GM18909 (cell line): ENCODE measurements around the gene SMYD5.

ENCODE experiments used
- ATAC-seq: cut with Tn5 transposase; IDR thresholded peaks from one replicate; pipeline ENCODE4 v1.9.1; 2021; ENCODE audit warnings: mild to moderate bottlenecking; ENCODE audit not compliant: unreplicated experiment, poor library complexity

The SMYD5 gene

DNA sequence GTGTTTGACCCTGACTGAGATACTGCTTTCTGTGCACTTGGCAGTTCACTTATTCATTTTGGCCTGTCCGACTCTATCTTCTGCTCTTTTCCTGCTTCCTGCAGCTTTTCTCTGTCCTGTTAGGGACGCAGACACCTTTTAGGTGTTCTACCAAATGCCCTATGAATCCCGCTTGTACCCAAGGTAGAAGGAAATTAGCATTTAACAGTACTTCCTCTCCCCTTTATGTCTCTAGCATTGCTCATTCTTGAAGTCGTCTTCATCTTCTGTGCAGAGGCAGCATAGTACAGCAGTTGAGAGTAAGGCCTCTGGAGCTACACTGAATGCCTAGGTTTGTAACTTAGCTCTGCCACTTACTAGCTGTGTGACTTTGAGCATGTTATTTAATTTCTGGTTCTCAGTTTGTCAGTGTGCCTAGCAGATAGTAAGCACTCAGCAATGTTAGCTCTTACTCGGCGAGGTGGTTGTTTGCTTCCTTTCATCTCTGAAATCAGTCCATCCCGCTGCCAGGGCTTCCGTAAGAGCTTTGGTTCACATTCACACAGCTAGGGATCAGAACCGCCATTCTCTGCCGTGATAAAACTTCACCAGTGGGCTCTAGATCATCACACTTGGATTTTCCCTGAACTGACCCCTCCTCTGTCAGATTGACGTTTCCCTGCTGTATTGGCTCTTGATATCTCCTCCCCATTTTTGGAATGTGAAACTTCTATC is 21.4 kb downstream of the SMYD5 start:
- ATAC-seq: no peak

DNA sequence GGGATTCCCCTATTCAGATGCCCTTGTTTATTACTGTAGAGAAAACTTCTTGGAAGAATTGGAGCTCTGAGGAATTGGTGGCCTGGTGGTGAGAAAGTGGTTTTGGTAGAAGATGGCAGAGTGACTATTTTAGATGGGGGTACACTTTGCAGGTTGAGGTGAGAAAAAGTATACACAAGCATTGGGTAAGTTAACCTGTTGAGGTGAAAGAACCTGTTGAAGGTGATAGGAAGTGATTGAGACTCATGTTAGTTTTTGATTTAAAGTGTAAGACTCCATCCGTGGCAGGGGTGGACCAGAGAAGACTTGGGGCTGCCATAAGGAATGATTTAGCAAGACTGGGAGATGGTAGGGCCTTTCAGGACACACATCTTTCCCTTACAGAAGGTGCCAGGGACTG is 23.1 kb downstream of the SMYD5 start:
- no peak for ATAC-seq

DNA sequence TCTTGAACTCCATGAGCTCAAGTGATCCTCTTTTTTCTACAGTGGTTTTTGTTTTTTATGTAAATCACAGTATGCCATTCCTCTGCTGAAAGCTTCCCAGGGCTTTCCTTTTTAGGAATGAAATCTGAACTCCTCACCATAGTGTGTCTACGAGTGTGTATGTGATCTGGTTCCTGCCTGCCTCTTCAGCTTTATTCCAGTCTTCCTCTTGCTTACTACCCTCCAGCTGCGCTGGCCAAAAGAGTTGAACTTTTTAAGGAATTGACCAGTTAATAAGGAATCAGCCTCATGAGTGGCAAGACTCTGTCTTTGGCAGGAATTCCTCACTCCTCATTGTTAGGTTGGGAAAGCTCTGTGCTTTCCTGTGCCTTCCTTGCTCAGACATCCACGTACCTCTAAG is 24.1 kb downstream of the SMYD5 start:
- ATAC-seq: no peak

DNA sequence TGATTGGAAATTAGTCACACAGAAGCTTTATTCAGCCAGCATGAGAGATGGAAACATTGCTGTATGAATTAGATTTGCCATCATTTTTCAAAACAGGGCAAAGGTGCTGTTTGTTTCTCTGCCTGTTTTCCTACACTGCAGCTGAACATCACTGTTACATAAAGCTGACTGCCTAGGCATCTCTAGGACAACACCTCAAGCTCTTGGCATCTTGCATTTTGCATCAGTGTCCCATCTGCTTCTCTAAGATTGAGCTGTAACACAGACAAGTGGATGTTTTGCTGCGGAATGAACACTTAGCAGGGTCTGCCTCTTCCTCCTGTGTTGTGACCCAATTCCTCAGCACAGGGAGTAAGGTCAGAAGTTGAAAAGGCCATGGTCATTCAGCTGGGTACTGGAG is 24.9 kb downstream of the SMYD5 start:
- no peak for ATAC-seq

DNA sequence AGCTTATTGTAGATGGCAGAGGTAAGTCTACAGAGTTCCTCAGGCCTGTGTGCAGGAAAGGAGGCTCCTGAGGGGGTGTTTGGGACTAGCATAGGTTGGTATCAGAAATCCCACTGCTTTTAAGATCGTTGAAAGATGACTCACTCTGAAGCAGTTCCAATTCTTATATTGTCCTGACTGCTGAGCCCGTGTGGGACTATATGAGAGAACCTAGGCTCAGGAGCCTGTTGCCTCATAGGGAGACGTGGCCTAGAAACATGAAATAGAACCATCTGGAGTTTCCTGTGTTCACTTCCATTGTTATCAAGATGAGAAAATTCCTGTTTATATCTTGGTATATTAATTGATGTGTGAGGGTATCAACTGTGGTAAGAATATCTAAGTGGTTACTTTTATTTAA is 25.7 kb downstream of the SMYD5 start:
- no peak for ATAC-seq

DNA sequence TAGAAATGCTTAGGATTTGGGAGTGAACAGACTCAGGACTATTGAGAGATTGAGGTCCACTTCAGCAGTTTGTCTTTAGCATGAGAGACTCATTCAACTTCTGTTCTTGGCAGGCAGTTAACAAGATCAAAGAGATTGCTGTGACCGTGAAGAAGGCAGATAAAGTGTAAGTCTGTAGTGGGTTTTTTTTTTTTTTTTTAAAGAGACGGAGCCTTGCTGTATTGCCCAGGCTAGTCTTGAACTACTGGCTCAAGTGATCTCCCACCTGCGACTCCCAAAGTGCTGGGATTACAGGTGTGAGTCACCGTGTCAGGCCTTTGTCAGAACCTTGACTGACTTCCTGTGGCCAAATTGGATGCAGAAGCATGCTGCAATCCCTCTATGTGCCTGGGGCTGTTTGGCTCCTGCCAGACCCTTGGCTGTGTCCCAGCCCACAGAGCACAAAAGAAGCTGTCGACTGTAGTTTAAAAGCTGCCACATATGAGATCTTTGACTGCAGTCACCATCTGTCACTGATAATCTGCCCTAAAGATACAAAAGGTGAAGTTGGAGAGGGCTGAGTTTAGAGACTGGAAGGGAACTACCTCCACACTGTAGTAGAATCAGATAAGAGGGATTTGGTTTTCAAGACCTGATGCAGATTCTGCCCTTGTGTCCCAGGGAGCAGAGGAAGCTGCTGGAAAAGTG is 30.0 kb downstream of the SMYD5 start:
- ATAC-seq: no peak

DNA sequence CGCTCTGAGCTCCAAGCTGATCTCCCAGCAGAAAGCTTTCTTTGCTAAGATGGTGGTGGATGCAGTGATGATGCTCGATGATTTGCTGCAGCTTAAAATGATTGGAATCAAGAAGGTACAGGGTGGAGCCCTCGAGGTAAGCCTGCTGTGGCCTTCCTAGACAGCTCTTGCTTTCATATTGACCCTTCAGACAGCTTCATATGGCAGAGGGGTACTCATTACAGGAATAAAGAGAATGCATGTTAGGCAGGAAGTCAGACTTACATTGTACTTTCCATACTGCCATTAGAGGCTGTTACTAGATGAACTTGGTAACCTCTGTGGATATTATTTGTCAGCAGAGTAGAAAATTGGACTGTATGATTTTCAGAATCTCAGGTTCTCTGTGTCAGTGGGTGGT is 30.5 kb downstream of the SMYD5 start:
- no peak for ATAC-seq

DNA sequence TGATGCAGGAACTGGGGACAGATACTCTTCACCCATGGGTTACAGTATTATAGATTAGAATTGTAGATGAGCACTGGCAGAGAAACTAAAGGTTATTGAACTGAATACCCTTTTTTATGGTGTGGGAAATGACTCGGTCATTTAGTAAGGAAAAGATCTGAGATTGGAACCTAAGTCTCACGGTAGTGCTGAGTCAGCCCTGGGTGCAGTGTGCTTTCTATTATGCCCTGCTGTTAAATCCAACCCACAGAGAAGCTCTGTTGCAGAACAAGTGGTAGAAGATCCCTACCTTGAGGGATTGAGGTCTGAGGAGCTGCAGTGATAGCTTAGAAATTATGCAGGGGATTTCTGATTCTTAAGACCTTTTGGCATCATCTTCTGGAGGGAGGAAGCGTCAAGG is 32.8 kb downstream of the SMYD5 start:
- ATAC-seq: no peak

DNA sequence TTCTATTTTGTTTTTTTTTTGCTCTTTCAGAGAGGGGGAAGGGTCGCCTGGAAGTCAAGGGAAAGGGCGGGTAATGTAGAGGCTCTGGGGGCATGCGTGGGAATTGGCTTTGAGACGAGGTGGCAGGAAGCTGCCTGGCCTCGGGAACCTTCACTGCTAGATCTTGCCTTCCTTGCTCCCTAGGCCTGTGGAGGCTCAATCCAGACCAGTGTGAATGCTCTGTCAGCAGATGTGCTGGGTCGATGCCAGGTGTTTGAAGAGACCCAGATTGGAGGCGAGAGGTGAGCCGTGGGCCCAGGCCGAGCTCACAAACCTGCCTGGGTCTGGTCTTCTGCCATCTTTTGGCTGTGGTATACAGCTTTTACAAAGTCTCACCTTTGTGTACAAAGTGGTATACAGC is 35.6 kb downstream of the SMYD5 start:
- ATAC-seq: no peak

DNA sequence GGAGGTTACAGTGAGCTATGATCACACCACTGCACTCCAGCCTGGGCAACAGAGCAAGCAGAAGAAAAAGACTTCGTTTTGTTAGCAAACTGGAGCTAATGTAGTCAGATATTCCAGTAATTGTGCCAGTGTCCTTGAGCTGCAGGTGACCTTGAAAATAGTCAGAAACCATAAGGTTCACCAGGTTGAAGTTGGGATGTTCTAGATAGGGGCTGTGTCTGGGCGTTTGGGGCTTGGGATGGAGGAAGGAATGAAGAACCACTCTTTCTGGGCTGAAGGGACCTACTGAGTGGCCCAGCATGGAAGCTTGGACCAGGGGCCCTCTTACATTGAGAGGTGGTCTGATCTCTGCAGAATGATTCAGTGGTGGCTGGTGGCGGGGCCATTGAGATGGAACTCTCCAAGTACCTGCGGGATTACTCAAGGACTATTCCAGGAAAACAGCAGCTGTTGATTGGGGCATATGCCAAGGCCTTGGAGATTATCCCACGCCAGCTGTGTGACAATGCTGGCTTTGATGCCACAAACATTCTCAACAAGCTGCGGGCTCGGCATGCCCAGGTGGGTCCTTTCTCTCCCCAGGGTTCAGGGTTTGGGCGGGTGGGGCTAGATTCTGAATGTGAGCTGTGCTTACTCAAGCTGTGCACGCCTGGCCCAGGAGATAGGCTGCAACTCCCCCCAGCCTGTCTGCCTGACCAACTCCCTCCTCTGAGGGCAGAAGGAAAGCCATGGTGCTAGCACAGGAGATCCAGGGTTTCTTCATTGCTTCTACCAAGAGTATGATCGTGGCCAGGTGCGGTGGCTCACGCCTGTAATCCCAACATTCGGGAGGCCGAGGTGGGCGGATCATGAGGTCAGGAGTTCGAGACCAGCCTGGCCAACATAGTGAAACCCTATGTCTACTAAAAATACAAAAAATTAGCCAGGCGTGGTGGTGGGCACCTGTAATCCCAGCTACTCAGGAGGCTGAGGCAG is 37.1 kb downstream of the SMYD5 start:
- no peak for ATAC-seq

DNA sequence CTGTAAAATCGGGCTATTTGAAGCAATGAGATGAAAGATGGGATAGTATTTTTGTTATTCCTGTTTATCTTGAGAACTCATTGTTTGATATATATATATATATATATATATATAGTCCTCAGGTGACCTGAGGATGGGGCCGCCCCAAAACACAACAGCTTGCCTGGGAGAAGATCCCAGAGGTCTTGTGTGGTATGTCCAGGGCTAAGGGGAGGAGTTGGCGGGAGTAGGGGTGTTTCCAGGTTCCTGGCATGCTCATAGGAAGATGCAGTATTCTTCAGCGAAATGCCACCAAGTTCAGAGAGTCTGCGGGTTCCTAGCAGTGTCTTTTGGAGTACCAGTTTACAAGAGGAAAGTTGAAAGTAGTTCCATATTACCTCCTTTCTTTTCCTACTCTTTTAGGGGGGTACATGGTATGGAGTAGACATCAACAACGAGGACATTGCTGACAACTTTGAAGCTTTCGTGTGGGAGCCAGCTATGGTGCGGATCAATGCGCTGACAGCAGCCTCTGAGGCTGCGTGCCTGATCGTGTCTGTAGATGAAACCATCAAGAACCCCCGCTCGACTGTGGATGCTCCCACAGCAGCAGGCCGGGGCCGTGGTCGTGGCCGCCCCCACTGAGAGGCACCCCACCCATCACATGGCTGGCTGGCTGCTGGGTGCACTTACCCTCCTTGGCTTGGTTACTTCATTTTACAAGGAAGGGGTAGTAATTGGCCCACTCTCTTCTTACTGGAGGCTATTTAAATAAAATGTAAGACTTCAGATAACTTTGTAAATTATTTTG is 38.4 kb downstream of the SMYD5 start:
- no peak for ATAC-seq

DNA sequence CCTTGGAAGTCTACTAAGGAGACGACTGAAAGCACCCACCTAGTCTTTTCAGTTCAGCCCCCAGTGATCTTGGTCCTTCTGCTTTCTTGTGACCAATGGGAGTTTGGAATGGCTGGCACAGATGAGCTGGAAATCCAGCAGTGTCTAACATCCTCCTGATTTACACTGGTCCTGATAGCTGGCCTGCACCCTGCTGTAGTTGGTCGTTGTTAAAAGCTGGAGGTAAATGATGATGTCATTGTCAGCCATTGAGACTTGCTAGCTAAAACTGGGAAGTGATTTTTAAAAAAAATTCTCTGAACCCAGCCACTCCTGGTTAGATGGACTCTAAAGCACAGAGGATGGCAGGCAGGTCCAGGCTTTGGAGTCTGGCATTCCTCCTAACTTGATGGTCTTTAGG is 39.4 kb downstream of the SMYD5 start:
- ATAC-seq: no peak

DNA sequence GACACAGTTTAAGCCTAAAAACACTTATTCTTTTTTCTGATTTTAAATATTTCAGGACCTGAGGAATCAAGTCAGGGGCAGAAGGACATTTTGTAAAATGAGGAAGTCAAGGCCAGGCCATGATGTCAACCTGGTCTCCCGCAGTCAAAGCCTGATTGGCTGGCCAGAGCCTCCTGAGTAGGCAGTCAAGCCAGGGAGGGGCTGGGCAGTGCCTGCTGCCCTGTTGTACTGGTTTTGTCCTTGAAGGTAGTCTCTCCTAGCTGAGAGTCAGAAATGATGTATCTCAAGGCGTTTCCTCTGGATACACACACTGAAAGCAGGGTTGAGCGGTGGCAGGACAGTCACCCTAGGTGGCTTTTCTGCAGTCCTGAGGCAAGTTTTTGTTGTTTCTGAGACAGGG is 39.9 kb downstream of the SMYD5 start:
- ATAC-seq: no peak

DNA sequence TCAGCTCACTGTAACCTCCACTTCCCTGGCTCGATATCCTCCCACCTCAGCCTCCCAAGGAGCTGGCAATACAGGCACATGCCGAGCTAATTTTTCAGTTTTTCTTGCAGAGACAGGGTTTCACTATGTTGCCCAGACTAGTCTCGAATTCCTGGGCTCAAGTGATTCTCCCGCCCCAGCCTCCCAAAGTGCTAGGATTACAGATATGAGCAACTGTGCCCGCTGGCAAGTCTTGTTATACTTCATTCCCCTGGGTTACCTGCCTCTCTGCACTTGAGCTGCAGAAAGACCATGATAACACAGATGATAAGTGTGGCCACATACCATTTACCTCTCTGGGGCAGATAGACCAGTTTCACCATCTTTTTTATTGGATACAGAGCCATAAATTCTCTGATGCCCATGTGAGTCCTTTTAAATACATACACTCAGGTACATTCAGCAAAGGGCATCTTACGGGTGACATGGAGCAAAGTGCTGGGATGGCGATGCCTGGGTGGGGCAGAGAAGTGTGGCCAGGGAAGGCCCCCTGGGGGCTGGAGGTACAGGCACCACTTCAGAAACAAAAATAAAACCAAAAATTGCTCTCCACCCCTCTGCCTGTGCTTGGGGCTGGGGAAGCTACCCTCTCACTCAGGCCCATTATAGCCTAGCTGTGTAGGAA is 40.4 kb downstream of the SMYD5 start:
- no peak for ATAC-seq

DNA sequence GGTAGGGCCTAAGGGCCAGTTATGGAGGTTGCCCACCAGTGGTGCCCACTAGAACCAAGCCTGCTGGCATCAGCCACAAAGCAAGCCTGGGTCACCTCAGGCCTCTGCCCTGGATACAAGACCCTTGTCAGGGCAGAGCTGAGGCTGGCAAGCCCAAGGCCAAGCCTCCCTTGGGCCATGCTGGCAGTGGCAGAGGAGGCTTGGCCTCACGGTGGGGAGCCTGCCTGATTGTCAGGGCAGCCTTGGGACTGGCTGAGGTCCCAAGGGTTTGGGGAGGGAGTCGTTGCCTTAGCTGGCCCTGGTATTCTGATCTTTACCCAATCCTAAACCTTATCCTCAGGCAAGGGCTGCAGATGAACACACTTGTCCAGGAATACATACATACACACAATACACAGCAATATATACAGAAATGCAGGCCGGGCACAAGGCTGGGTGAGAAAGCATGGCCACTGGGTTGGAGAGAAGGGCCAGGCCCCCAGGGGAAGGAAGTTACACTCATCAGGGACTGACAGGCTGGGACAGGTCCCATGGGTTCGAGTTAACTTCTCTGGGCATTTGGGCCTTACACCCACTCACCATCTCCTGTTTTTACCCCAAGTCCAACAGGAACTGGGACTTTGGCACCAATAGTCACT is 41.1 kb downstream of the SMYD5 start:
- no peak for ATAC-seq

DNA sequence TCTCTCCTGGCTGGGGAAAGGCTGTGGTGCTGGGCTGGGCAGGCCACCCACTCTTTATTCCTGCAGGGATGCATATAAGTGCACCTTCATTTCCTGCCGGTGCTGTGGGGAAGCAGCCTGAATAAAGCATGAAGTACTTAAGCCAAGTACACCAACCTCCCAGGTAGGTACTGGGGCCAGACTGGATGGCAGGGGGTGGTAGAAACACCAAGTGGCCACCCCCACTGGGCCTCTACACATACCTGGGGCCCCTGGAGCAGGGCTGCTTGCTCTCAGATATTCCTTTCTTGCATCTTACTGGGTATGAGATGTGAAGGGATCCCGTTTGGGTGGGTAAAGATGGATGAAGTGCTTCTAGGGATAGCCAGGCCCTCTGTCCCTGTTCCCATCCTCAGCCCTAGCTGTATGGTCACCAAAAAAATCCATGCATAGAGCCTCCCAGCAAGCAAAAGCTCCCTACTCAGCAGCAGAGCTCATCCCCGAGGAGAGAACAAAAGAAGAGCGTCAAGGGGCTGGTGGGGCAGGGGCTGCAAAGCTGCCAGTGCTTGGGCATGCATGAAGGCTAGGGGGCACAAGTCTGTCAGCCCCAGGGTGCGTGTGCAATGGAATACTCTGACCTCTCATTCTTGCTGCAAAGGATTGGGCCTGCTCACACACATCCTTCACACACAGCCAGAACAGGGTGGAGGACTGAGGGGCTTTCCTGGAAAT is 42.0 kb downstream of the SMYD5 start:
- no peak for ATAC-seq

DNA sequence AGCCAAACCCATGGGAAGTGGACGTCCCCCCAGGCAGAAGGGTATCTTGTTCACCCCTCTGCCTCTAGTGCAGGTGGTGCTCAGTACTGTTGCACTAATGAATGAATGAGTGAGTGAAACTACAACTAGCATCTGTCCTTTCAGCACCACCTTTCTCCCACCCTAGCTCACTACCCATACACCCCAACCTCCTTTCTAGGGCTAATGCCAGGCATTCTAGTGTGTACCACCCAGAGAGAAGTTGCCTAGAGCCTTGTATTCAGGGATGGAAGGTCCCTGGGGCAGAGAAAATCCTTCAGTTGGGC is 42.5 kb downstream of the SMYD5 start:
- no peak for ATAC-seq

DNA sequence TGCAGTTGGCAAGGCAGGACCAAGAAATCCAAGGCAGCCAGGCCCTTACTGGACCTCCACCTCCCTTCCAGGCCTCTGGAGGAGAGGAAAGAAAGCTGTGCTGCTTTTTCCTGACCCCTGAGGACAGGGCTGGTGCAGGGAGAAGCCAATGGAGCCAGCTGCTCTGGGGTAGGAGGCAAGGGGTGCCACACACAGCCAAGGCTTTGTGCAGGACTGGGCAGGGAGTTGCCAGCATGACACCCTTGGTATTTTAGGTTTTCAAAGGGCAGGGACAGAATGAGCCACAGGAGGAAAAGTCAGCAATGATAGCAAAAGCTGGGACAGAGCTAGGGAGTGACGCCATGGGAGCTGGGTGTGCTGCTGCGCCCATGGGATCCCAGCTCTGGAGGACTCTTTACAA is 43.0 kb downstream of the SMYD5 start:
- ATAC-seq: no peak
